GM23338 (cell line): ENCODE data around the gene KIAA1614.

ENCODE experiments used
- EZH2 ChIP-seq: fragments of 200-600 bp; sonication (generic); IDR thresholded peaks from one replicate; pipeline ENCODE4 v1.8.0; 2017; ENCODE audit warnings: antibody characterized with exemption, mild to moderate bottlenecking, low read depth; ENCODE audit not compliant: unreplicated experiment
- EZH2phosphoT487 ChIP-seq: fragments of 200-600 bp; sonication (generic); IDR thresholded peaks from one replicate; pipeline ENCODE4 v1.8.1; 2018; ENCODE audit warnings: antibody characterized with exemption; ENCODE audit not compliant: unreplicated experiment
- POLR2AphosphoS5 ChIP-seq: IDR thresholded peaks from 2 replicates; pipeline ENCODE4 v1.6.1; 2016; ENCODE audit warnings: antibody characterized with exemption, low read depth
- STAT1 ChIP-seq: IDR thresholded peaks from one replicate; pipeline ENCODE4 v1.6.1; 2016; ENCODE audit warnings: antibody characterized with exemption; ENCODE audit not compliant: unreplicated experiment
- ZNF331 ChIP-seq: fragments of 250-450 bp; sonication (Bioruptor Pico); IDR thresholded peaks from 2 replicates; pipeline ENCODE4 v1.5.0; 2020; ENCODE audit warnings: low read depth, mild to moderate bottlenecking, moderate library complexity
- TF ChIP-seq, protein P1 (sequence below), 2 experiments: fragments of 200-600 bp in 1 of 2; sonication (generic) in 1 of 2; conservative IDR thresholded peaks; 2 replicates each; pipeline versions ENCODE4 v1.5.1 to v1.6.1; 2016 to 2017; ENCODE audit warnings: antibody characterized with exemption in 2 of 2, low read depth in 2 of 2, mild to moderate bottlenecking in 2 of 2, moderate library complexity in 1 of 2

DNA sequence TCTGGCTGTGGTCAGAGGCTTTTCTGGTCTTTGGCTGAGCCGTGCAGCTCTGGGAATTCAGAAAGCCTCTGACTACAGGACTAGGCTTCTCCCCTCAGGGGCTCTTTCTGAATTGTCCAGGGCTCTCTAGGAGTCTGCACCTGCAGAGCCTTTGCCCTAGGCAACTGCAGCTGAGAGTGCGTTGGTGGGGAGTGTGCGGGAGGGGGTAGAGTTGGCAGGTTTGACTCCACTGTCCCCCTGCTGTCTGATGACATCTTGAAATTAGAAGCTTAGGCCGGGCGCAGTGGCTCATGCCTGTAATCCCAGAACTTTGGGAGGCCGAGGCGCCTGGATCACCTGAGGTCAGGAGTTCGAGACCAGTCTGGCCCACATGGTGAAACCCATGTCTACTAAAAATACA lies 32.9 kb downstream of the KIAA1614 start:
- TF ChIP-seq, protein P1, sequence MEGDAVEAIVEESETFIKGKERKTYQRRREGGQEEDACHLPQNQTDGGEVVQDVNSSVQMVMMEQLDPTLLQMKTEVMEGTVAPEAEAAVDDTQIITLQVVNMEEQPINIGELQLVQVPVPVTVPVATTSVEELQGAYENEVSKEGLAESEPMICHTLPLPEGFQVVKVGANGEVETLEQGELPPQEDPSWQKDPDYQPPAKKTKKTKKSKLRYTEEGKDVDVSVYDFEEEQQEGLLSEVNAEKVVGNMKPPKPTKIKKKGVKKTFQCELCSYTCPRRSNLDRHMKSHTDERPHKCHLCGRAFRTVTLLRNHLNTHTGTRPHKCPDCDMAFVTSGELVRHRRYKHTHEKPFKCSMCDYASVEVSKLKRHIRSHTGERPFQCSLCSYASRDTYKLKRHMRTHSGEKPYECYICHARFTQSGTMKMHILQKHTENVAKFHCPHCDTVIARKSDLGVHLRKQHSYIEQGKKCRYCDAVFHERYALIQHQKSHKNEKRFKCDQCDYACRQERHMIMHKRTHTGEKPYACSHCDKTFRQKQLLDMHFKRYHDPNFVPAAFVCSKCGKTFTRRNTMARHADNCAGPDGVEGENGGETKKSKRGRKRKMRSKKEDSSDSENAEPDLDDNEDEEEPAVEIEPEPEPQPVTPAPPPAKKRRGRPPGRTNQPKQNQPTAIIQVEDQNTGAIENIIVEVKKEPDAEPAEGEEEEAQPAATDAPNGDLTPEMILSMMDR (conservative IDR thresholded peaks at IDR 0.05; ENCODE audit: low read depth in 2 of 2), result no peak
- TF ChIP-seq EZH2 (no peak), POLR2AphosphoS5 (no peak), EZH2phosphoT487 (no peak), STAT1 (no peak), ZNF331 (no peak)
